Progenitor cell of endocrine pancreas (in vitro differentiated cells): ENCODE data around the gene FTO. TPM values are rescaled to one million over a fixed set of nuclear protein-coding genes. Genes with fewer than 3 reads are reported as not detected.

ENCODE experiments used
- DNase-seq: peaks from one replicate; pipeline ENCODE4 v3.0.0; 2021; ENCODE audit warnings: low spot score; ENCODE audit not compliant: unreplicated experiment
- H3K27ac Mint-ChIP-seq: 2 replicates; pipeline ENCODE4 v1.8.0; 2021; ENCODE audit warnings: mild to moderate bottlenecking, moderate library complexity, mixed read lengths
- H3K27me3 Mint-ChIP-seq: 2 replicates; pipeline ENCODE4 v1.8.0; 2021; ENCODE audit warnings: mixed read lengths
- H3K36me3 Mint-ChIP-seq: 2 replicates; pipeline ENCODE4 v1.8.0; 2022; ENCODE audit warnings: mixed read lengths; ENCODE audit not compliant: insufficient read depth
- H3K4me1 Mint-ChIP-seq: 2 replicates; pipeline ENCODE4 v1.8.0; 2021; ENCODE audit warnings: low read depth, mixed read lengths
- H3K4me3 Mint-ChIP-seq: 2 replicates; pipeline ENCODE4 v1.8.0; 2021; ENCODE audit warnings: low read depth, mild to moderate bottlenecking, moderate library complexity, mixed read lengths
- H3K9me3 Mint-ChIP-seq: 2 replicates; pipeline ENCODE4 v1.8.0; 2021; ENCODE audit warnings: low read depth, mixed read lengths
- CTCF ChIP-seq: fragments of 200-600 bp; sonication (generic); IDR thresholded peaks from one replicate; pipeline ENCODE4 v1.5.0; 2021; ENCODE audit warnings: antibody characterized with exemption, mild to moderate bottlenecking; ENCODE audit not compliant: unreplicated experiment
- total RNA-seq: library from RNA; stranded (reverse); gene quantifications from 2 replicates; pipeline ENCODE4 v1.2.1, GENCODE V29; 2021

FTO gene
- total RNA-seq, 1 donor from 2014 or later, result 78.7 TPM

- Mint-ChIP-seq H3K4me1 (peaks cover 15% of the 10 kb centered on the region), H3K9me3 (no peaks in the 10 kb centered on the region), H3K4me3 (no peak overlapping the region), H3K27ac (peak overlapping the region; percentile 21), H3K27me3 (no peaks in the 10 kb centered on the region), H3K36me3 (peaks cover 2% of the 10 kb centered on the region)
- no peak for TF ChIP-seq CTCF
- DNase-seq, result no peak
Measured at GRCh38 chr16:53848277-53848942, 144.5 kb downstream of the FTO start.

GRCh38 chr16:53848950-53849349, 145.0 kb downstream of the FTO start:
- TF ChIP-seq CTCF, result no peak
- no peak for DNase-seq
- no peaks in the 10 kb centered on the region for H3K27me3 Mint-ChIP-seq
- no peak overlapping the region for H3K27ac Mint-ChIP-seq
- peaks cover 4% of the 10 kb centered on the region for H3K36me3 Mint-ChIP-seq
- H3K4me3 Mint-ChIP-seq, result no peak overlapping the region
- H3K9me3 Mint-ChIP-seq, result peaks cover 1% of the 10 kb centered on the region
- peaks cover 15% of the 10 kb centered on the region for H3K4me1 Mint-ChIP-seq

GRCh38 chr16:53849585-53849984, 145.6 kb downstream of the FTO start:
- DNase-seq, result no peak

GRCh38 chr16:53849994-53850393, 146.0 kb downstream of the FTO start:
- no peak for DNase-seq
- H3K4me1 Mint-ChIP-seq, result peaks cover 15% of the 10 kb centered on the region
- H3K4me3 Mint-ChIP-seq, result no peak overlapping the region
- TF ChIP-seq CTCF, result no peak
- no peaks in the 10 kb centered on the region for H3K27me3 Mint-ChIP-seq
- peaks cover 10% of the 10 kb centered on the region for H3K9me3 Mint-ChIP-seq
- peaks cover 12% of the 10 kb centered on the region for H3K36me3 Mint-ChIP-seq
- no peak overlapping the region for H3K27ac Mint-ChIP-seq

More at GRCh38 chr16:53849585-53849984, 145.6 kb downstream of the FTO start:
- peaks cover 15% of the 10 kb centered on the region for H3K4me1 Mint-ChIP-seq
- peaks cover 7% of the 10 kb centered on the region for H3K9me3 Mint-ChIP-seq
- TF ChIP-seq CTCF, result no peak
- H3K4me3 Mint-ChIP-seq, result no peak overlapping the region
- H3K27me3 Mint-ChIP-seq, result no peaks in the 10 kb centered on the region
- no peak overlapping the region for H3K27ac Mint-ChIP-seq
- H3K36me3 Mint-ChIP-seq, result peaks cover 10% of the 10 kb centered on the region

- Mint-ChIP-seq H3K4me1 (peaks cover 20% of the 10 kb centered on the region), H3K9me3 (peaks cover 10% of the 10 kb centered on the region), H3K27me3 (no peaks in the 10 kb centered on the region), H3K4me3 (no peak overlapping the region), H3K36me3 (peaks cover 13% of the 10 kb centered on the region), H3K27ac (no peak overlapping the region)
- no peak for DNase-seq
- TF ChIP-seq CTCF, result no peak
Measured at GRCh38 chr16:53852678-53853077, 148.7 kb downstream of the FTO start.
